H1 (cell line): ENCODE data around the gene PNLIP. TPM values are rescaled to one million over a fixed set of nuclear protein-coding genes. Genes with fewer than 3 reads are reported as not detected.

Experiments
- CTCF ChIA-PET: fragments of 300-600 bp; sonication (Branson Sonifier 250); formaldehyde crosslinking; loops from one replicate; lab custom pipeline; 2021; ENCODE audit not compliant: partially characterized antibody; lab: Charles Lee
- POLR2A ChIA-PET: fragments of 300-600 bp; sonication (Branson Sonifier 250); formaldehyde crosslinking; loops from one replicate; lab custom pipeline; 2021; ENCODE audit warnings: inconsistent platforms; ENCODE audit not compliant: partially characterized antibody; lab: Charles Lee
- DNase-seq, 2 experiments: peaks; one replicate each; pipeline versions ENCODE4 v3.0.0 to v3.0.0-alpha.2; 2010 to 2022; ENCODE audit warnings: low spot score in 2 of 2, low read depth in 1 of 2, mixed read lengths in 1 of 2
- FAIRE-seq: peaks from 2 replicates; lab custom pipeline; 2011; peaks lifted over from hg19 to GRCh38; lab: Jason Lieb, UNC
- H2AFZ ChIP-seq: 2 replicates; pipeline ENCODE4 v1.8.1; 2012; ENCODE audit warnings: low read length, inconsistent platforms
- H2AK5ac ChIP-seq: 2 replicates; pipeline ENCODE4 v1.6.1; 2013; ENCODE audit warnings: low read depth, low read length
- H2BK120ac ChIP-seq: replicated peaks from 2 replicates; pipeline ENCODE3; 2013; ENCODE audit warnings: low read depth, low read length, inconsistent platforms
- H2BK12ac ChIP-seq: 2 replicates; pipeline ENCODE4 v1.6.1; 2013; ENCODE audit warnings: low read depth, low read length
- H2BK15ac ChIP-seq: 2 replicates; pipeline ENCODE4 v1.6.1; 2013; ENCODE audit warnings: low read length
- H2BK20ac ChIP-seq: 2 replicates; pipeline ENCODE4 v1.6.1; 2013; ENCODE audit warnings: low read length
- H2BK5ac ChIP-seq: 2 replicates; pipeline ENCODE4 v1.6.1; 2013; ENCODE audit warnings: low read depth, low read length
- H3K14ac ChIP-seq: 2 replicates; pipeline ENCODE4 v1.6.1; 2013; ENCODE audit warnings: inconsistent platforms; ENCODE audit not compliant: insufficient read length
- H3K18ac ChIP-seq: 2 replicates; pipeline ENCODE4 v1.6.1; 2013; ENCODE audit warnings: low read length; ENCODE audit errors: extremely low read depth
- H3K23ac ChIP-seq: 2 replicates; pipeline ENCODE4 v1.6.1; 2013; ENCODE audit warnings: inconsistent platforms; ENCODE audit not compliant: insufficient read length
- H3K23me2 ChIP-seq: 2 replicates; pipeline ENCODE4 v1.6.1; 2013; ENCODE audit warnings: low read depth, low read length
- H3K27ac ChIP-seq: 2 replicates; pipeline ENCODE4 v1.6.1; 2011; ENCODE audit warnings: low read depth, low read length, inconsistent platforms
- H3K27me3 ChIP-seq, 4 experiments: replicated peaks in 1 of 4; 1 replicate in 1 of 4; 2 replicates in 3 of 4; pipeline versions ENCODE4 v1.6.1 to v1.8.1; 2011 to 2013; ENCODE audit warnings: low read length in 3 of 4, mild to moderate bottlenecking in 3 of 4, inconsistent platforms in 2 of 4, mixed read lengths in 2 of 4, moderate library complexity in 1 of 4; ENCODE audit not compliant: control insufficient read depth in 3 of 4, insufficient read depth in 3 of 4; ENCODE audit errors: extremely low read depth in 1 of 4
- H3K36me3 ChIP-seq, 4 experiments: 2 replicates each; pipeline versions ENCODE4 v1.6.1 to v1.8.1; 2011 to 2013; ENCODE audit warnings: mild to moderate bottlenecking in 4 of 4, low read length in 3 of 4, moderate library complexity in 2 of 4, control low read depth in 1 of 4, inconsistent platforms in 1 of 4; ENCODE audit not compliant: insufficient read depth in 4 of 4, control insufficient read depth in 2 of 4
- H3K4ac ChIP-seq: replicated peaks from 2 replicates; pipeline ENCODE3; 2013; ENCODE audit warnings: low read length, low read depth, mixed read lengths, inconsistent platforms; ENCODE audit not compliant: insufficient read length
- H3K4me1 ChIP-seq, 4 experiments: replicated peaks in 1 of 4; 1 replicate in 1 of 4; 2 replicates in 3 of 4; pipeline versions ENCODE4 v1.6.1 to v1.8.1; 2011 to 2013; ENCODE audit warnings: low read length in 3 of 4, inconsistent platforms in 2 of 4, mixed read lengths in 1 of 4; ENCODE audit not compliant: insufficient read depth in 4 of 4, control insufficient read depth in 3 of 4
- H3K4me2 ChIP-seq, 2 experiments: 2 replicates each; pipeline versions ENCODE4 v1.6.1 to v1.8.1; 2011 to 2013; ENCODE audit warnings: low read depth in 2 of 2, low read length in 2 of 2, control low read depth in 1 of 2, inconsistent platforms in 1 of 2, mild to moderate bottlenecking in 1 of 2; ENCODE audit not compliant: insufficient read depth in 1 of 2
- H3K4me3 ChIP-seq, 4 experiments: fragments of 200-600, 300-600 bp in 1 of 4; sonication (generic), shearing (Covaris generic), sonication (Bioruptor Twin) in 1 of 4; 2 replicates each; pipeline versions ENCODE4 v1.5.1 to v1.8.1; 2011 to 2016; ENCODE audit warnings: low read length in 4 of 4, low read depth in 3 of 4, control low read depth in 2 of 4, inconsistent platforms in 2 of 4, mild to moderate bottlenecking in 2 of 4, mixed read lengths in 1 of 4, moderate library complexity in 1 of 4; ENCODE audit not compliant: insufficient read depth in 2 of 4; ENCODE audit errors: extremely low read depth in 1 of 4
- H3K56ac ChIP-seq: replicated peaks from 2 replicates; pipeline ENCODE3; 2013; ENCODE audit warnings: low read depth, mild to moderate bottlenecking, mixed read lengths, low read length, inconsistent platforms; ENCODE audit not compliant: insufficient read length
- H3K79me1 ChIP-seq: 2 replicates; pipeline ENCODE4 v1.6.1; 2013; ENCODE audit warnings: low read depth, low read length, control low read depth
- H3K79me2 ChIP-seq, 2 experiments: 2 replicates each; pipeline versions ENCODE4 v1.6.1 to v1.8.1; 2012 to 2013; ENCODE audit warnings: low read length in 2 of 2, mild to moderate bottlenecking in 2 of 2, inconsistent platforms in 1 of 2; ENCODE audit not compliant: insufficient read depth in 2 of 2, control insufficient read depth in 1 of 2
- H3K9ac ChIP-seq, 4 experiments: replicated peaks in 1 of 4; 1 replicate in 1 of 4; 2 replicates in 3 of 4; pipeline versions ENCODE4 v1.6.1 to v1.8.1; 2011 to 2013; ENCODE audit warnings: low read depth in 3 of 4, low read length in 3 of 4, control low read depth in 2 of 4, mild to moderate bottlenecking in 2 of 4, moderate library complexity in 2 of 4, inconsistent platforms in 1 of 4; ENCODE audit errors: extremely low read depth in 1 of 4
- H3K9me3 ChIP-seq, 2 experiments: 2 replicates each; pipeline versions ENCODE4 v1.6.1 to v1.8.1; 2012 to 2013; ENCODE audit warnings: mild to moderate bottlenecking in 2 of 2, moderate library complexity in 2 of 2, control low read depth in 1 of 2, inconsistent platforms in 1 of 2, low read depth in 1 of 2, low read length in 1 of 2, mixed read lengths in 1 of 2; ENCODE audit not compliant: insufficient read depth in 2 of 2
- H4K20me1 ChIP-seq, 2 experiments: replicated peaks in 1 of 2; 2 replicates each; pipeline versions ENCODE3 to v1.8.1; 2011 to 2013; ENCODE audit warnings: inconsistent platforms in 2 of 2, low read length in 2 of 2, mild to moderate bottlenecking in 1 of 2; ENCODE audit not compliant: insufficient read depth in 2 of 2, control insufficient read depth in 1 of 2
- H4K5ac ChIP-seq: 2 replicates; pipeline ENCODE4 v1.6.1; 2013; ENCODE audit warnings: low read length, low read depth, mixed read lengths, inconsistent platforms; ENCODE audit not compliant: insufficient read length
- H4K8ac ChIP-seq: 2 replicates; pipeline ENCODE4 v1.8.0; 2013; ENCODE audit warnings: mild to moderate bottlenecking, moderate library complexity, low read length, inconsistent platforms; ENCODE audit not compliant: insufficient read depth; ENCODE audit errors: extremely low read depth
- H4K91ac ChIP-seq: replicated peaks from 2 replicates; pipeline ENCODE3; 2013; ENCODE audit warnings: low read length, mixed read lengths, inconsistent platforms; ENCODE audit not compliant: insufficient read length
- ATF3 ChIP-seq: IDR thresholded peaks from 2 replicates; pipeline ENCODE4 v1.6.1; 2011; ENCODE audit warnings: low read depth, mild to moderate bottlenecking, low read length; ENCODE audit not compliant: insufficient read depth
- GABPA ChIP-seq: IDR thresholded peaks from 2 replicates; pipeline ENCODE4 v1.6.1; 2011; ENCODE audit warnings: mild to moderate bottlenecking, low read length, moderate library complexity, borderline replicate concordance; ENCODE audit not compliant: insufficient read depth
- MAFK ChIP-seq: IDR thresholded peaks from 2 replicates; pipeline ENCODE4 v1.6.1; 2012; ENCODE audit warnings: low read depth, mild to moderate bottlenecking, improper control_type of control experiment, low read length
- POU5F1 ChIP-seq: IDR thresholded peaks from 2 replicates; pipeline ENCODE4 v1.6.1; 2011; ENCODE audit warnings: low read depth, mild to moderate bottlenecking, low read length, moderate library complexity
- SP1 ChIP-seq: IDR thresholded peaks from 2 replicates; pipeline ENCODE4 v1.6.1; 2011; ENCODE audit warnings: low read depth, low read length
- SP2 ChIP-seq: IDR thresholded peaks from 2 replicates; pipeline ENCODE4 v1.6.1; 2012; ENCODE audit warnings: mild to moderate bottlenecking, low read length, inconsistent platforms
- TCF12 ChIP-seq: IDR thresholded peaks from 2 replicates; pipeline ENCODE4 v1.6.1; 2011; ENCODE audit warnings: low read depth, mild to moderate bottlenecking, low read length
- WGBS, 2 experiments: shearing (Covaris generic) in 1 of 2; methylation state at CpG; one replicate each; pipeline versions ENCODE4 v1.1.6 to v1.1.7; 2013 to 2015; ENCODE audit warnings: low lambda C conversion rate in 2 of 2, mixed read lengths in 2 of 2, inconsistent platforms in 1 of 2, low coverage in 1 of 2, missing lambda C conversion rate in 1 of 2; ENCODE audit not compliant: insufficient replicate concordance in 2 of 2, insufficient coverage in 1 of 2, insufficient read length in 1 of 2; ENCODE audit errors: extremely low coverage in 1 of 2, missing lambda C conversion rate in 1 of 2; 5-methylcytosine and 5-hydroxymethylcytosine counted together
- polyA plus RNA-seq, 7 experiments: library from polyadenylated mRNA; depleted of rRNA in 3 of 7; stranded (reverse) in 5 of 7; unstranded in 2 of 7; fragments of >200 nt in 5 of 7; fragments of 200-250 nt in 2 of 7; gene quantifications; 1 replicate in 5 of 7; 2 replicates in 1 of 7; 4 replicates in 1 of 7; pipeline versions ENCODE4 v1.2.1 to v1.2.3, GENCODE V29; 2011 to 2013; ENCODE audit warnings: missing spikeins in 2 of 7, mixed read lengths in 2 of 7
- total RNA-seq: library from RNA; stranded (reverse); fragmentation: NEBNext Ultra II Directional; extraction: Animal tissue kit (Norgen Biotek cat#: 25700); gene quantifications from 2 replicates; pipeline ENCODE4 v1.2.1, GENCODE V29; 2021
- TF ChIP-seq, protein P1 (sequence below): IDR thresholded peaks from 2 replicates; pipeline ENCODE4 v1.6.1; 2012; ENCODE audit warnings: inconsistent platforms

PNLIP gene
- total and polyA plus RNA-seq, 2 of the 8 experiments (the other 6 are each of a cell fraction or from before 2014, with no cell fraction given): not detected

- POLR2A ChIA-PET: no interaction called here
- FAIRE-seq: no peak
- TF ChIP-seq SP2 (no peak), MAFK (no peak), SP1 (no peak), GABPA (no peak), TCF12 (no peak), ATF3 (no peak), POU5F1 (no peak)
- TF ChIP-seq, protein P1, sequence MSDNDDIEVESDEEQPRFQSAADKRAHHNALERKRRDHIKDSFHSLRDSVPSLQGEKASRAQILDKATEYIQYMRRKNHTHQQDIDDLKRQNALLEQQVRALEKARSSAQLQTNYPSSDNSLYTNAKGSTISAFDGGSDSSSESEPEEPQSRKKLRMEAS: no peak
These were observed 64.9 kb downstream of the PNLIP start for GRCh38 chr10:116610443-116611152.

More at GRCh38 chr10:116610443-116611152, 64.9 kb downstream of the PNLIP start:
- H4K5ac ChIP-seq: no peak overlapping the region
- H2BK20ac ChIP-seq: no peak overlapping the region
- H3K9me3 ChIP-seq: peaks cover 3 to 4% of the 10 kb centered on the region in 2 experiments; a peak in 2 of 4 replicates
- H3K23ac ChIP-seq: no peak overlapping the region
- H3K14ac ChIP-seq: no peak overlapping the region
- H2BK5ac ChIP-seq: no peak overlapping the region
- H3K4ac ChIP-seq: no peak overlapping the region
- no peak overlapping the region for H2BK12ac ChIP-seq
- no peak overlapping the region for H2AFZ ChIP-seq
- H3K79me2 ChIP-seq: no peaks in the 10 kb centered on the region
- H3K36me3 ChIP-seq: no peaks in the 10 kb centered on the region
- WGBS, 2 experiments: 95% methylated on average over 13 of the region's 13 CpGs; no CpG with 5 or more reads in 1 of the 2 experiments
- CTCF ChIA-PET: interaction anchor here (0.8 to 1.1 kb wide), 5 partner anchors 16 to 178 kb away, joined by 3 to 4 read pairs (median 3); no protein-coding TSS in a partner anchor
- DNase-seq: no peak
- no peak overlapping the region for H4K91ac ChIP-seq
- no peak overlapping the region for H3K18ac ChIP-seq
- no peak overlapping the region for H2BK15ac ChIP-seq
- H3K27me3 ChIP-seq: peaks cover 0 to 12% (median 10%) of the 10 kb centered on the region in 4 experiments; a peak in 5 of 7 replicates
- peaks cover 0 to 9% (median 3%) of the 10 kb centered on the region in 4 experiments; a peak in 4 of 7 replicates for H3K4me1 ChIP-seq
- H3K4me3 ChIP-seq: no peak overlapping the region
- no peaks in the 10 kb centered on the region for H4K20me1 ChIP-seq
- H3K23me2 ChIP-seq: no peaks in the 10 kb centered on the region; the same call in 1 of the 2 replicates
- H2AK5ac ChIP-seq: no peak overlapping the region
- no peak overlapping the region for H3K9ac ChIP-seq
- no peak overlapping the region for H3K56ac ChIP-seq
- no peaks in the 10 kb centered on the region for H3K79me1 ChIP-seq
- H2BK120ac ChIP-seq: no peak overlapping the region
- no peak overlapping the region for H4K8ac ChIP-seq
- H3K27ac ChIP-seq: no peak overlapping the region
- no peak overlapping the region for H3K4me2 ChIP-seq
